Endothelial cell of umbilical vein (primary cell): ENCODE data around the gene TTC13.

Experiments
- MYC ChIP-seq: IDR thresholded peaks from one replicate; pipeline ENCODE4 v1.6.1; 2011; ENCODE audit warnings: mild to moderate bottlenecking, low read depth, low read length
- TF ChIP-seq, protein P1 (sequence below), 2 donors: IDR thresholded peaks; 1 replicate in 1 of 2; 2 replicates in 1 of 2; pipeline ENCODE4 v1.5.1; 2011; ENCODE audit warnings: low read length in 2 of 2, mild to moderate bottlenecking in 2 of 2, moderate library complexity in 2 of 2, control low read depth in 1 of 2, inconsistent platforms in 1 of 2, low read depth in 1 of 2; ENCODE audit not compliant: insufficient read depth in 1 of 2; ENCODE audit errors: extremely low read depth in 1 of 2
- TF ChIP-seq, protein P2 (sequence below): IDR thresholded peaks from 2 replicates; pipeline ENCODE4 v1.6.1; 2011; ENCODE audit not compliant: insufficient read depth, insufficient read length

DNA sequence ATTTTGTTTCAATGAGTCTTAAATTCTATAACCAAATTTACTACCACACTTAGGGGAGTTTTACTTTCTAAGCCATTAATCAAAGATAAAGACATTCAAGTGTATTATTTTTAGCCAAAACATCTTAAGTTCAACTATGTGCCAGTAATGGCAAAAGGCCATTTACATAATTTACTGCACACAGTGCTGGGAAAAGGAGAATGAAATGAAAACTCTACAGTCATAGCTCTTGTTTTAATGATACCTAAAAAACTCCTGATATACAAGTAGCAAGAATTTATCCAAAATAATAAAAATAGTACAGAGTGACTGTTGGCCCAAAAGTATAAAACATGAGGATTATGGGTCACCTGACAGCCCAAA is 67.9 kb downstream of the TTC13 start:
- TF ChIP-seq, protein P1, sequence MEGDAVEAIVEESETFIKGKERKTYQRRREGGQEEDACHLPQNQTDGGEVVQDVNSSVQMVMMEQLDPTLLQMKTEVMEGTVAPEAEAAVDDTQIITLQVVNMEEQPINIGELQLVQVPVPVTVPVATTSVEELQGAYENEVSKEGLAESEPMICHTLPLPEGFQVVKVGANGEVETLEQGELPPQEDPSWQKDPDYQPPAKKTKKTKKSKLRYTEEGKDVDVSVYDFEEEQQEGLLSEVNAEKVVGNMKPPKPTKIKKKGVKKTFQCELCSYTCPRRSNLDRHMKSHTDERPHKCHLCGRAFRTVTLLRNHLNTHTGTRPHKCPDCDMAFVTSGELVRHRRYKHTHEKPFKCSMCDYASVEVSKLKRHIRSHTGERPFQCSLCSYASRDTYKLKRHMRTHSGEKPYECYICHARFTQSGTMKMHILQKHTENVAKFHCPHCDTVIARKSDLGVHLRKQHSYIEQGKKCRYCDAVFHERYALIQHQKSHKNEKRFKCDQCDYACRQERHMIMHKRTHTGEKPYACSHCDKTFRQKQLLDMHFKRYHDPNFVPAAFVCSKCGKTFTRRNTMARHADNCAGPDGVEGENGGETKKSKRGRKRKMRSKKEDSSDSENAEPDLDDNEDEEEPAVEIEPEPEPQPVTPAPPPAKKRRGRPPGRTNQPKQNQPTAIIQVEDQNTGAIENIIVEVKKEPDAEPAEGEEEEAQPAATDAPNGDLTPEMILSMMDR (IDR thresholded peaks at IDR 0.05; ENCODE audit: extremely low read depth in 1 of 2, insufficient read depth in 1 of 2, low read depth in 1 of 2, low read length in 2 of 2), result no peak
- TF ChIP-seq, protein P2, sequence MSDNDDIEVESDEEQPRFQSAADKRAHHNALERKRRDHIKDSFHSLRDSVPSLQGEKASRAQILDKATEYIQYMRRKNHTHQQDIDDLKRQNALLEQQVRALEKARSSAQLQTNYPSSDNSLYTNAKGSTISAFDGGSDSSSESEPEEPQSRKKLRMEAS, result no peak
- no peak for TF ChIP-seq MYC
